B cell (primary cell): ENCODE data around the gene SSPN. TPM values are rescaled to one million over a fixed set of nuclear protein-coding genes. Genes with fewer than 3 reads are reported as not detected.

Experiments used
- ATAC-seq: fragments of 200-7000 bp; cut with Tn5 transposase; one replicate; pipeline ENCODE4 v1.10.0; 2021; ENCODE audit warnings: low read depth, mild to moderate bottlenecking, moderate number of reproducible peaks, moderate library complexity
- CTCF ChIA-PET: fragments of 350-600 bp; sonication (Branson Sonifier 250); formaldehyde crosslinking; loops from one replicate; lab custom pipeline; 2021; ENCODE audit warnings: antibody characterized with exemption, inconsistent platforms; lab: Charles Lee
- POLR2A ChIA-PET: fragments of 350-600 bp; sonication (Branson Sonifier 250); formaldehyde crosslinking; loops from one replicate; lab custom pipeline; 2021; ENCODE audit warnings: antibody characterized with exemption; lab: Charles Lee
- DNase-seq: peaks from one replicate; pipeline ENCODE4 v3.0.0; 2013
- H2AFZ ChIP-seq: 2 replicates; pipeline ENCODE4 v1.6.1; 2012; ENCODE audit warnings: mild to moderate bottlenecking, low read depth, low read length; ENCODE audit not compliant: insufficient read depth, poor library complexity, severe bottlenecking
- H3K27ac ChIP-seq, 2 donors: 1 replicate in 1 of 2; 2 replicates in 1 of 2; pipeline ENCODE4 v1.5.1; 2012 to 2013; ENCODE audit warnings: low read length in 2 of 2, mild to moderate bottlenecking in 2 of 2, moderate library complexity in 1 of 2
- H3K27me3 ChIP-seq, 4 experiments: fragments of 200-600 bp in 1 of 4; sonication (generic) in 1 of 4; replicated peaks in 1 of 4; 1 replicate in 2 of 4; 2 replicates in 2 of 4; pipeline versions ENCODE4 v1.6.1 to v1.7.0; 2013 to 2016; ENCODE audit warnings: low read length in 3 of 4, mild to moderate bottlenecking in 2 of 4, mixed read lengths in 1 of 4, moderate library complexity in 1 of 4; ENCODE audit not compliant: insufficient read depth in 4 of 4, control insufficient read depth in 3 of 4; ENCODE audit errors: control extremely low read depth in 1 of 4
- H3K36me3 ChIP-seq, 2 experiments: replicated peaks in 1 of 2; 1 replicate in 1 of 2; 2 replicates in 1 of 2; pipeline versions ENCODE4 v1.6.1 to v1.7.1; 2013; ENCODE audit warnings: low read length in 1 of 2; ENCODE audit not compliant: insufficient read depth in 2 of 2, control insufficient read depth in 1 of 2; ENCODE audit errors: control extremely low read depth in 1 of 2, extremely low read depth in 1 of 2
- H3K4me1 ChIP-seq, 2 donors: fragments of 200-600 bp in 1 of 2; sonication (generic) in 1 of 2; 1 replicate in 1 of 2; 2 replicates in 1 of 2; pipeline versions ENCODE4 v1.5.1 to v1.6.1; 2013 to 2017; ENCODE audit warnings: low read length in 2 of 2; ENCODE audit not compliant: control insufficient read depth in 2 of 2, insufficient read depth in 2 of 2
- H3K4me2 ChIP-seq: replicated peaks from 2 replicates; pipeline ENCODE3; 2012; ENCODE audit warnings: mild to moderate bottlenecking, low read depth, low read length; ENCODE audit not compliant: poor library complexity, severe bottlenecking
- H3K4me3 ChIP-seq, 5 experiments: fragments of 200-600 bp in 1 of 5; sonication (generic) in 1 of 5; 1 replicate in 3 of 5; 2 replicates in 2 of 5; pipeline versions ENCODE4 v1.5.1 to v1.7.0; 2011 to 2016; ENCODE audit warnings: low read length in 4 of 5, mild to moderate bottlenecking in 4 of 5, low read depth in 2 of 5, control low read depth in 1 of 5, moderate library complexity in 1 of 5; ENCODE audit not compliant: insufficient read depth in 1 of 5; ENCODE audit errors: control extremely low read depth in 1 of 5, extremely low read depth in 1 of 5
- H3K79me2 ChIP-seq: fragments of 200-600 bp; sonication (generic); one replicate; pipeline ENCODE4 v1.6.0; 2016; ENCODE audit warnings: low read length; ENCODE audit not compliant: control insufficient read depth, insufficient read depth
- H3K9ac ChIP-seq: fragments of 200-600 bp; sonication (generic); 2 replicates; pipeline ENCODE4 v1.6.1; 2017; ENCODE audit warnings: mild to moderate bottlenecking, low read length, moderate library complexity
- H3K9me3 ChIP-seq, 3 donors: one replicate each; pipeline versions ENCODE4 v1.6.1 to v1.7.1; 2013; ENCODE audit warnings: low read length in 2 of 3; ENCODE audit not compliant: control insufficient read depth in 2 of 3, insufficient read depth in 1 of 3; ENCODE audit errors: control extremely low read depth in 1 of 3
- H4K20me1 ChIP-seq: 2 replicates; pipeline ENCODE4 v1.6.0; 2012; ENCODE audit warnings: mild to moderate bottlenecking, low read length; ENCODE audit not compliant: insufficient read depth, control insufficient read depth, poor library complexity, severe bottlenecking
- H3K27ac Mint-ChIP-seq: one replicate; pipeline ENCODE4 v1.8.0; 2021; ENCODE audit warnings: mixed read lengths
- H3K27me3 Mint-ChIP-seq: one replicate; pipeline ENCODE4 v1.8.0; 2021; ENCODE audit warnings: mixed read lengths
- H3K4me1 Mint-ChIP-seq: one replicate; pipeline ENCODE4 v1.8.0; 2021; ENCODE audit warnings: mixed read lengths
- H3K4me3 Mint-ChIP-seq: one replicate; pipeline ENCODE4 v1.8.0; 2021; ENCODE audit warnings: mixed read lengths
- H3K9me3 Mint-ChIP-seq: one replicate; pipeline ENCODE4 v1.8.0; 2022; ENCODE audit warnings: mixed read lengths; ENCODE audit not compliant: insufficient read depth
- CTCF ChIP-seq: fragments of 200-600 bp; IDR thresholded peaks from one replicate; pipeline ENCODE4 v1.8.0; 2022; ENCODE audit warnings: antibody characterized with exemption, mild to moderate bottlenecking
- EZH2 ChIP-seq: IDR thresholded peaks from 2 replicates; pipeline ENCODE4 v1.6.1; 2012; ENCODE audit warnings: borderline replicate concordance, low read depth, mild to moderate bottlenecking, moderate library complexity, low read length; ENCODE audit not compliant: insufficient read depth, poor library complexity, severe bottlenecking
- WGBS: methylation state at CpG from one replicate; pipeline ENCODE4 v1.1.5; 2013; ENCODE audit warnings: missing lambda C conversion rate; ENCODE audit not compliant: insufficient coverage; 5-methylcytosine and 5-hydroxymethylcytosine counted together
- intact Hi-C: fragments of 100-400 bp; cut with micrococcal nuclease; formaldehyde crosslinking; loops from one replicate; pipeline ENCODE4 v1.10.0; 2022
- polyA plus RNA-seq: library from polyadenylated mRNA; depleted of rRNA; stranded (reverse); fragments of >200 nt; gene quantifications from 2 replicates; pipeline ENCODE4 v1.2.3, GENCODE V29; 2012
- total RNA-seq, 2 donors: library from RNA; stranded (reverse); fragments of 120-200 nt in 1 of 2; gene quantifications; 1 replicate in 1 of 2; 2 replicates in 1 of 2; pipeline versions ENCODE4 v1.2.3 to v1.2.4, GENCODE V29; 2013 to 2022

SSPN gene
- total and polyA plus RNA-seq, 2 donors (not counting 1 experiment from before 2014, with no cell fraction given) = 18.3 to 19.6 TPM

GRCh38 chr12:26205298-26205697 lies 9.9 kb downstream of the SSPN start:
- H3K27ac Mint-ChIP-seq = no peak overlapping the region
- WGBS = no CpG with 5 or more reads among the region's 2 CpGs
- no peak overlapping the region for H3K4me3 Mint-ChIP-seq
- no peaks in the 10 kb centered on the region for H3K9me3 Mint-ChIP-seq
- DNase-seq (no peak), ATAC-seq (no peak)
- Histone ChIP-seq H3K27me3 (no peaks in the 10 kb centered on the region), H3K9ac (no peak overlapping the region), H3K36me3 (no peaks in the 10 kb centered on the region), H3K4me2 (no peak overlapping the region), H3K4me1 (no peaks in the 10 kb centered on the region), H3K4me3 (no peak overlapping the region), H3K27ac (no peak overlapping the region), H3K9me3 (no peaks in the 10 kb centered on the region), H2AFZ (no peak overlapping the region), H3K79me2 (no peaks in the 10 kb centered on the region), H4K20me1 (no peaks in the 10 kb centered on the region)
- no peaks in the 10 kb centered on the region for H3K27me3 Mint-ChIP-seq
- TF ChIP-seq CTCF (no peak), EZH2 (no peak)
- H3K4me1 Mint-ChIP-seq = peaks cover 7% of the 10 kb centered on the region
- ChIA-PET CTCF (interaction anchor here (0.7 kb wide), 1 partner anchor 58 kb away, joined by 4 read pairs; no protein-coding TSS in a partner anchor), POLR2A (no interaction called here)
- intact Hi-C loops = no loop called here

GRCh38 chr12:26205941-26206340 lies 10.6 kb downstream of the SSPN start:
- TF ChIP-seq EZH2 (no peak), CTCF (no peak)
- Histone ChIP-seq H3K79me2 (no peaks in the 10 kb centered on the region), H3K27ac (no peak overlapping the region), H3K4me2 (no peak overlapping the region), H3K27me3 (no peaks in the 10 kb centered on the region), H3K4me3 (no peak overlapping the region), H2AFZ (no peak overlapping the region), H3K4me1 (no peaks in the 10 kb centered on the region), H3K9ac (no peak overlapping the region), H3K9me3 (no peaks in the 10 kb centered on the region), H4K20me1 (no peaks in the 10 kb centered on the region), H3K36me3 (no peaks in the 10 kb centered on the region)
- Mint-ChIP-seq H3K27ac (no peak overlapping the region), H3K27me3 (no peaks in the 10 kb centered on the region), H3K9me3 (no peaks in the 10 kb centered on the region), H3K4me3 (no peak overlapping the region), H3K4me1 (peaks cover 7% of the 10 kb centered on the region)
- DNase-seq (no peak), ATAC-seq (no peak)
- ChIA-PET CTCF (interaction anchor here (0.7 kb wide), 1 partner anchor 59 kb away, joined by 4 read pairs; no protein-coding TSS in a partner anchor), POLR2A (no interaction called here)
- no CpG with 5 or more reads among the region's 6 CpGs for WGBS
- intact Hi-C loops = no loop called here
